ES-I3 (cell line): Measurements from ENCODE around the gene TSNAX.

Experiments used
- H3K36me3 ChIP-seq: 2 replicates; pipeline ENCODE4 v1.6.1; 2013; ENCODE audit warnings: mild to moderate bottlenecking, low read length, control low read depth, moderate library complexity; ENCODE audit not compliant: insufficient read depth
- H3K4me1 ChIP-seq: 2 replicates; pipeline ENCODE4 v1.6.1; 2013; ENCODE audit warnings: mild to moderate bottlenecking, control low read depth, low read length; ENCODE audit not compliant: insufficient read depth
- H3K9ac ChIP-seq: 2 replicates; pipeline ENCODE4 v1.6.1; 2013; ENCODE audit warnings: low read depth, mild to moderate bottlenecking, low read length, moderate library complexity
- H3K9me3 ChIP-seq: 2 replicates; pipeline ENCODE4 v1.6.1; 2013; ENCODE audit warnings: mild to moderate bottlenecking, low read length, moderate library complexity; ENCODE audit not compliant: control insufficient read depth, insufficient read depth

TSNAX gene

GRCh38 chr1:231534703-231535159 lies 6.3 kb downstream of the TSNAX start:
- Histone ChIP-seq H3K9me3 (no peaks in the 10 kb centered on the region), H3K36me3 (0 out of 2 replicates have a peak, but pooled peaks cover 5% of the 10 kb centered on the region), H3K4me1 (peaks cover 3% of the 10 kb centered on the region; the same call in 1 of the 2 replicates), H3K9ac (no peak overlapping the region)

GRCh38 chr1:231536099-231536498 lies 7.6 kb downstream of the TSNAX start:
- no peaks in the 10 kb centered on the region for H3K36me3 ChIP-seq
- H3K4me1 ChIP-seq, result no peaks in the 10 kb centered on the region
- no peak overlapping the region for H3K9ac ChIP-seq
- 0 out of 2 replicates have a peak, but pooled peaks cover 2% of the 10 kb centered on the region for H3K9me3 ChIP-seq

- no peak overlapping the region for H3K9ac ChIP-seq
- H3K9me3 ChIP-seq, result 0 out of 2 replicates have a peak, but pooled peaks cover 2% of the 10 kb centered on the region
- no peaks in the 10 kb centered on the region for H3K36me3 ChIP-seq
- H3K4me1 ChIP-seq, result no peaks in the 10 kb centered on the region
Observed at GRCh38 chr1:231540847-231541246, 12.4 kb downstream of the TSNAX start.

GRCh38 chr1:231541842-231542241 lies 13.4 kb downstream of the TSNAX start:
- Histone ChIP-seq H3K9me3 (0 out of 2 replicates have a peak, but pooled peaks cover 2% of the 10 kb centered on the region), H3K36me3 (no peaks in the 10 kb centered on the region; the same call in 1 of the 2 replicates), H3K9ac (no peak overlapping the region), H3K4me1 (no peaks in the 10 kb centered on the region)

- Histone ChIP-seq H3K4me1 (no peaks in the 10 kb centered on the region; the same call in 1 of the 2 replicates), H3K9ac (no peak overlapping the region), H3K36me3 (no peaks in the 10 kb centered on the region; the same call in 1 of the 2 replicates), H3K9me3 (0 out of 2 replicates have a peak, but pooled peaks cover 2% of the 10 kb centered on the region)
Observed at GRCh38 chr1:231544943-231545592, 16.6 kb downstream of the TSNAX start.

GRCh38 chr1:231546693-231547092 lies 18.2 kb downstream of the TSNAX start:
- Histone ChIP-seq H3K4me1 (no peaks in the 10 kb centered on the region; the same call in 1 of the 2 replicates), H3K9me3 (no peaks in the 10 kb centered on the region), H3K9ac (no peak overlapping the region), H3K36me3 (no peaks in the 10 kb centered on the region; the same call in 1 of the 2 replicates)

GRCh38 chr1:231549733-231550447 lies 21.4 kb downstream of the TSNAX start:
- Histone ChIP-seq H3K9me3 (no peaks in the 10 kb centered on the region), H3K4me1 (no peaks in the 10 kb centered on the region; the same call in 1 of the 2 replicates), H3K9ac (no peak overlapping the region), H3K36me3 (no peaks in the 10 kb centered on the region; the same call in 1 of the 2 replicates)

- no peaks in the 10 kb centered on the region for H3K9me3 ChIP-seq
- no peaks in the 10 kb centered on the region; the same call in 1 of the 2 replicates for H3K36me3 ChIP-seq
- no peaks in the 10 kb centered on the region; the same call in 1 of the 2 replicates for H3K4me1 ChIP-seq
- H3K9ac ChIP-seq, result no peak overlapping the region
Observed at GRCh38 chr1:231550448-231550781, 21.9 kb downstream of the TSNAX start.

- Histone ChIP-seq H3K36me3 (no peaks in the 10 kb centered on the region), H3K9ac (no peak overlapping the region), H3K4me1 (no peaks in the 10 kb centered on the region; the same call in 1 of the 2 replicates), H3K9me3 (no peaks in the 10 kb centered on the region)
Observed at GRCh38 chr1:231553320-231553719, 24.9 kb downstream of the TSNAX start.

- no peaks in the 10 kb centered on the region for H3K9me3 ChIP-seq
- H3K4me1 ChIP-seq, result no peaks in the 10 kb centered on the region; the same call in 1 of the 2 replicates
- H3K36me3 ChIP-seq, result no peaks in the 10 kb centered on the region
- no peak overlapping the region for H3K9ac ChIP-seq
Observed at GRCh38 chr1:231554969-231555368, 26.5 kb downstream of the TSNAX start.

GRCh38 chr1:231557411-231557810 lies 28.9 kb downstream of the TSNAX start:
- Histone ChIP-seq H3K36me3 (no peaks in the 10 kb centered on the region), H3K9me3 (no peaks in the 10 kb centered on the region), H3K9ac (no peak overlapping the region), H3K4me1 (no peaks in the 10 kb centered on the region)

- no peak overlapping the region for H3K9ac ChIP-seq
- H3K9me3 ChIP-seq, result no peaks in the 10 kb centered on the region
- H3K4me1 ChIP-seq, result no peaks in the 10 kb centered on the region
- no peaks in the 10 kb centered on the region for H3K36me3 ChIP-seq
Observed at GRCh38 chr1:231557898-231558707, 29.6 kb downstream of the TSNAX start.

GRCh38 chr1:231558708-231559185 lies 30.3 kb downstream of the TSNAX start:
- Histone ChIP-seq H3K9ac (no peak overlapping the region), H3K36me3 (no peaks in the 10 kb centered on the region), H3K9me3 (no peaks in the 10 kb centered on the region), H3K4me1 (no peaks in the 10 kb centered on the region)
